Measurements from ENCODE around the gene AP2S1. TPM values are rescaled to one million over a fixed set of nuclear protein-coding genes. Genes with fewer than 3 reads are reported as not detected.

The AP2S1 gene
- polyA plus RNA-seq, 2 of the 4 experiments (the other 2 are of a cell fraction): 150 to 329 TPM

DNA sequence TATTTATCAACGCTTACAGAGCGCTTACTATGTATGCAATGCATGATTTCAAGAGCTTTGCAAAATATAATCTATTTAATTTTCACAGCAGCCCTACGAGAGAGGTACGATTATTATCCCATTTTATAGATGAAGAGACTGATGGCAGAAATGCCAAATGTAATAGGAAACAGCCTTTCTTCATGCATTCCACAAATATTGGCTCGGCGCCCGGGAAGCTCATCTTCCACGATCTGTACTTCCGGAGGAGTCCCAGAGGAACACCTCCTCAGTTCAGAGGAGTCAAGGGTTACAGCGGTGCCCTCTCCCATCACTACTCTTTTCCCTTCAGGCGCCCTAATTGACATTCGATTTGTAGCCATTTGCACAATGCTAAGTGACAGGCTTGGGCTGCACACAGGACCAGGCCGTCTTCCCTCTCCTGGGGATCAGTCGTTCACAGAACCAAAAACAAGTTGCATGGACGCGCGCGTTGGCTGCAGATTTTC lies 9.0 kb upstream of the AP2S1 start:
- Histone ChIP-seq H3K4me1 (peaks cover 49% of the 10 kb centered on the region), H3K4me3 (peak overlapping the region; percentile 37), H3K27ac (peak overlapping the region; percentile 69 to 99), H3K9me3 (no peaks in the 10 kb centered on the region), H3K4me2 (peak overlapping the region; percentile 78)
- DNase-seq (ENCODE audit: low read depth in 1 of 2, low spot score in 1 of 2): peak; percentile 87 to 90
- FAIRE-seq: no peak
- ChIA-PET POLR2A (interaction anchor here (0.6 to 3.1 kb wide), 13 partner anchors 9 to 254 kb away, joined by 3 to 13 read pairs (median 3); partner anchors contain the start of genes AP2S1, SLC1A5 and ZC3H4), CTCF (interaction anchor here (0.6 to 8.0 kb wide), 12 partner anchors 10 to 172 kb away, joined by 3 to 339 read pairs (median 4); no protein-coding TSS in a partner anchor)
- ATAC-seq: peak; percentile 10 to 27; a peak in 5 of 6 replicates
- TF ChIP-seq POLR2A (IDR thresholded peaks at IDR 0.05; ENCODE audit: low read length): peak; percentile 42
- TF ChIP-seq, protein P1, sequence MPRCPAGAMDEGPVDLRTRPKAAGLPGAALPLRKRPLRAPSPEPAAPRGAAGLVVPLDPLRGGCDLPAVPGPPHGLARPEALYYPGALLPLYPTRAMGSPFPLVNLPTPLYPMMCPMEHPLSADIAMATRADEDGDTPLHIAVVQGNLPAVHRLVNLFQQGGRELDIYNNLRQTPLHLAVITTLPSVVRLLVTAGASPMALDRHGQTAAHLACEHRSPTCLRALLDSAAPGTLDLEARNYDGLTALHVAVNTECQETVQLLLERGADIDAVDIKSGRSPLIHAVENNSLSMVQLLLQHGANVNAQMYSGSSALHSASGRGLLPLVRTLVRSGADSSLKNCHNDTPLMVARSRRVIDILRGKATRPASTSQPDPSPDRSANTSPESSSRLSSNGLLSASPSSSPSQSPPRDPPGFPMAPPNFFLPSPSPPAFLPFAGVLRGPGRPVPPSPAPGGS (IDR thresholded peaks at IDR 0.05): peak; percentile 8; the same call in 2 of the 3 replicates
- no peak for TF ChIP-seq HES2 (IDR thresholded peaks at IDR 0.05)
- peak; percentile 84 for TF ChIP-seq HOXB5 (CRISPR knock-in tag; IDR thresholded peaks at IDR 0.05)
- TF ChIP-seq ZFP36 (IDR thresholded peaks at IDR 0.05; ENCODE audit: borderline replicate concordance, partially characterized antibody): no peak
- TF ChIP-seq POLR2AphosphoS2 (conservative IDR thresholded peaks at IDR 0.05; ENCODE audit: low read length): no peak
- TF ChIP-seq, protein P2, sequence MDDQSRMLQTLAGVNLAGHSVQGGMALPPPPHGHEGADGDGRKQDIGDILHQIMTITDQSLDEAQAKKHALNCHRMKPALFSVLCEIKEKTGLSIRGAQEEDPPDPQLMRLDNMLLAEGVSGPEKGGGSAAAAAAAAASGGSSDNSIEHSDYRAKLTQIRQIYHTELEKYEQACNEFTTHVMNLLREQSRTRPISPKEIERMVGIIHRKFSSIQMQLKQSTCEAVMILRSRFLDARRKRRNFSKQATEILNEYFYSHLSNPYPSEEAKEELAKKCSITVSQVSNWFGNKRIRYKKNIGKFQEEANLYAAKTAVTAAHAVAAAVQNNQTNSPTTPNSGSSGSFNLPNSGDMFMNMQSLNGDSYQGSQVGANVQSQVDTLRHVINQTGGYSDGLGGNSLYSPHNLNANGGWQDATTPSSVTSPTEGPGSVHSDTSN (IDR thresholded peaks at IDR 0.05): no peak
- TF ChIP-seq HDAC2 (IDR thresholded peaks at IDR 0.05): peak; percentile 83; the same call in 1 of the 2 replicates
- TF ChIP-seq, protein P3, sequence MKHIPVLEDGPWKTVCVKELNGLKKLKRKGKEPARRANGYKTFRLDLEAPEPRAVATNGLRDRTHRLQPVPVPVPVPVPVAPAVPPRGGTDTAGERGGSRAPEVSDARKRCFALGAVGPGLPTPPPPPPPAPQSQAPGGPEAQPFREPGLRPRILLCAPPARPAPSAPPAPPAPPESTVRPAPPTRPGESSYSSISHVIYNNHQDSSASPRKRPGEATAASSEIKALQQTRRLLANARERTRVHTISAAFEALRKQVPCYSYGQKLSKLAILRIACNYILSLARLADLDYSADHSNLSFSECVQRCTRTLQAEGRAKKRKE (CRISPR knock-in tag; IDR thresholded peaks at IDR 0.05; ENCODE audit: low read depth): 0 out of 2 replicates have a peak, but pooled peaks have one; percentile 74
- no peak for TF ChIP-seq CHD2 (IDR thresholded peaks at IDR 0.05; ENCODE audit: low read length, partially characterized antibody)
- peak; percentile 87; the same call in 1 of the 2 replicates for TF ChIP-seq CHD4 (IDR thresholded peaks at IDR 0.05; ENCODE audit: borderline replicate concordance)
- peak; percentile 8; the same call in 1 of the 2 replicates for TF ChIP-seq RARB (CRISPR knock-in tag; IDR thresholded peaks at IDR 0.05)
- no peak for TF ChIP-seq NR3C1 (IDR thresholded peaks at IDR 0.05)
- no peak for TF ChIP-seq MAZ (IDR thresholded peaks at IDR 0.05; ENCODE audit: borderline replicate concordance, low read depth, low read length)
- no peak for TF ChIP-seq CBX2 (IDR thresholded peaks at IDR 0.05; ENCODE audit: borderline replicate concordance, low read depth)
- peak; percentile 75; the same call in 1 of the 2 replicates for TF ChIP-seq TFCP2L1 (CRISPR knock-in tag; IDR thresholded peaks at IDR 0.05)
- TF ChIP-seq HOXB13 (CRISPR knock-in tag; IDR thresholded peaks at IDR 0.05; ENCODE audit: low read depth): peak; percentile 88; the same call in 1 of the 2 replicates
- TF ChIP-seq CTCF (IDR thresholded peaks at IDR 0.05): no peak
- TF ChIP-seq EHF (CRISPR knock-in tag; IDR thresholded peaks at IDR 0.05): 0 out of 2 replicates have a peak, but pooled peaks have one; percentile 42
- peak; percentile 62; the same call in 1 of the 2 replicates for TF ChIP-seq RCOR1 (IDR thresholded peaks at IDR 0.05; ENCODE audit: low read depth, low read length)
- peak; percentile 51; the same call in 1 of the 2 replicates for TF ChIP-seq FOXS1 (CRISPR knock-in tag; IDR thresholded peaks at IDR 0.05)
- peak; percentile 76; the same call in 1 of the 2 replicates for TF ChIP-seq TP53 (CRISPR knock-in tag; IDR thresholded peaks at IDR 0.05)
- peak; percentile 92 for TF ChIP-seq KDM1A (IDR thresholded peaks at IDR 0.05; ENCODE audit: low read depth)
- 10% methylated on average over 18 of the region's 18 CpGs for WGBS (ENCODE audit: missing lambda C conversion rate)

All from A549 (cell line).